Lower leg skin (tissue), 4 donors: ENCODE data around the gene MLST8. TPM values are rescaled to one million over a fixed set of nuclear protein-coding genes. Genes with fewer than 3 reads are reported as not detected.

Source experiments
- DNase-seq, 2 donors: peaks; one replicate each; pipeline ENCODE4 v3.0.0-alpha.2; 2019; ENCODE audit warnings: low spot score in 2 of 2
- H3K4me3 ChIP-seq: fragments of 200-600 bp; sonication (generic); 2 replicates; pipeline ENCODE4 v1.5.1; 2017; ENCODE audit warnings: mild to moderate bottlenecking, low read depth; ENCODE audit not compliant: poor library complexity, severe bottlenecking
- CTCF ChIP-seq, 3 donors: fragments of 450-650 bp; IDR thresholded peaks; one replicate each; pipeline ENCODE4 v1.5.1; 2016; ENCODE audit warnings: antibody characterized with exemption in 3 of 3, mild to moderate bottlenecking in 3 of 3, moderate library complexity in 2 of 3
- POLR2A ChIP-seq, 2 donors: fragments of 450-650 bp; IDR thresholded peaks; one replicate each; pipeline ENCODE4 v1.6.1; 2016 to 2017; ENCODE audit warnings: antibody characterized with exemption in 2 of 2, mild to moderate bottlenecking in 1 of 2, moderate library complexity in 1 of 2
- WGBS, 2 donors: methylation state at CpG; one replicate each; pipeline ENCODE4 v1.1.5; 2018; 5-methylcytosine and 5-hydroxymethylcytosine counted together
- intact Hi-C: fragments of 100-400 bp; cut with DNase I; formaldehyde crosslinking; loops from one replicate; pipeline ENCODE4 v1.15.0; 2023; ENCODE audit warnings: low total_unique reads
- total RNA-seq, 4 donors: library from RNA; depleted of rRNA; stranded (reverse); fragments of >200 nt; gene quantifications; one replicate each; pipeline ENCODE4 v1.1.0, GENCODE V29; 2016

MLST8 gene
- total RNA-seq, 4 donors from 2014 or later, result 43.8 to 69.4 (median 54.9) TPM

DNA sequence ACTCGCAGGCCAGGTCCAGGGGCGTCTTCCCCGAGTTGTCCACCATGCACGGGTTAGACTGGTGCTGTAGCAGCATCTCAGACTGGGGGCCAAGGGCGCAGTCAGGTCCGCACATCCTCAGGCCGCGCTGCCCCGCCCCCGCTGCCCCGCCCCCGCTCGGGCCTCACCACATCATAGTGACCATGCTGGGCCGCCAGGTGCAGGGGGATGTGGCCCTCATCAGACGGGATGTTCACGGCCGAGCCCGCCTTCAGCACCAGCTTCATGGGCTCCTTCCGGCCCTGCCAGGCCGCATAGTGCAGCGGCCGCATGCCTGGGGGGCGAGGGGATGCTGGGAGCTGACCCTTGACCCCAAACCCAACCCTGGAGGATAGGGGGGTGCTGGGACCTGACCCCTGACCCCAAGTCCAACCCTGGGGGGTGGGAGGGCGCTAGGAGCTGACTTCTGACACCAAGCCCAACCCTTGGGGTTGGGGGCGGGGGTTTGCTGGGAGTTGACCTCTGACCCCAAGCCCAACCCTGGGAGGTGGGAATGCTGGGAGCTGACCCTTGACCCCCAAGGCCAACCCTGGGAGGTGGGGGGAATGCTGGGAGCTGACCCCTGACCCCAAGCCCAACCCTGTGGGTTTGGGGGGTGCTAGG, 15.9 kb upstream of the MLST8 start:
- DNase-seq, result no peak
- WGBS, 2 donors, result 90 to 94% methylated on average over 22 to 25 of the region's 25 CpGs
- TF ChIP-seq CTCF (IDR thresholded peaks at IDR 0.05) (no peak), POLR2A (IDR thresholded peaks at IDR 0.05) (no peak)
- no peak overlapping the region for H3K4me3 ChIP-seq
- intact Hi-C loops, result no loop called here

- no peak for TF ChIP-seq CTCF (IDR thresholded peaks at IDR 0.05)
- no peak for TF ChIP-seq POLR2A (IDR thresholded peaks at IDR 0.05)
- DNase-seq, result no peak
- 62 to 69% methylated on average over 22 to 23 of the region's 24 CpGs for WGBS, 2 donors
- intact Hi-C loops, result no loop called here
- H3K4me3 ChIP-seq, result no peak overlapping the region
Observed at GRCh38 chr16:2190002-2190658, 15.1 kb upstream of the MLST8 start.

- whole genome bisulfite sequencing, 2 donors, result 52 to 75% methylated on average over 17 of the region's 25 CpGs
- intact Hi-C loops, result no loop called here
- TF ChIP-seq POLR2A (IDR thresholded peaks at IDR 0.05) (no peak), CTCF (IDR thresholded peaks at IDR 0.05) (no peak)
- no peak overlapping the region for H3K4me3 ChIP-seq
- DNase-seq, result no peak
Observed at GRCh38 chr16:2190659-2191445, 14.4 kb upstream of the MLST8 start.

- 58 to 78% methylated on average over 11 of the region's 11 CpGs for WGBS, 2 donors
- intact Hi-C loops, result no loop called here
- TF ChIP-seq POLR2A (IDR thresholded peaks at IDR 0.05) (no peak), CTCF (IDR thresholded peaks at IDR 0.05) (no peak)
- no peak overlapping the region for H3K4me3 ChIP-seq
- no peak for DNase-seq
Observed at GRCh38 chr16:2191446-2191706, 13.9 kb upstream of the MLST8 start.

GRCh38 chr16:2194166-2194834, 11.0 kb upstream of the MLST8 start:
- TF ChIP-seq POLR2A (IDR thresholded peaks at IDR 0.05) (no peak), CTCF (IDR thresholded peaks at IDR 0.05) (no peak)
- WGBS, 2 donors, result 40 to 52% methylated on average over 10 to 16 of the region's 16 CpGs
- intact Hi-C loops, result no loop called here
- H3K4me3 ChIP-seq, result no peak overlapping the region
- DNase-seq, result no peak
